SK-N-MC (cell line): Measurements from ENCODE around the gene FBXL17.

Experiments
- EZH2 ChIP-seq: fragments of 200-600 bp; sonication (generic); IDR thresholded peaks from one replicate; pipeline ENCODE4 v1.6.1; 2017; ENCODE audit warnings: antibody characterized with exemption
- POLR2AphosphoS5 ChIP-seq: IDR thresholded peaks from 2 replicates; pipeline ENCODE4 v1.6.1; 2012; ENCODE audit warnings: mild to moderate bottlenecking, low read depth, low read length, borderline replicate concordance

GRCh38 chr5:107949688-107950341 is 432.1 kb downstream of the FBXL17 start:
- TF ChIP-seq EZH2: no peak
- no peak for TF ChIP-seq POLR2AphosphoS5
